RPMI7951 (cell line): ENCODE results near the gene RAB14. TPM values are rescaled to one million over a fixed set of nuclear protein-coding genes. Genes with fewer than 3 reads are reported as not detected.

Source experiments
- DNase-seq: peaks from one replicate; pipeline ENCODE4 v3.0.0-alpha.2; 2012; ENCODE audit warnings: low read depth
- total RNA-seq: library from RNA; depleted of rRNA; stranded (reverse); fragments of >200 nt; shearing (Covaris generic); gene quantifications from 2 replicates; pipeline ENCODE4 v1.2.3, GENCODE V29; 2014

RAB14 gene
- total RNA-seq, 1 experiment from 2014 or later: 34.5 TPM

DNA sequence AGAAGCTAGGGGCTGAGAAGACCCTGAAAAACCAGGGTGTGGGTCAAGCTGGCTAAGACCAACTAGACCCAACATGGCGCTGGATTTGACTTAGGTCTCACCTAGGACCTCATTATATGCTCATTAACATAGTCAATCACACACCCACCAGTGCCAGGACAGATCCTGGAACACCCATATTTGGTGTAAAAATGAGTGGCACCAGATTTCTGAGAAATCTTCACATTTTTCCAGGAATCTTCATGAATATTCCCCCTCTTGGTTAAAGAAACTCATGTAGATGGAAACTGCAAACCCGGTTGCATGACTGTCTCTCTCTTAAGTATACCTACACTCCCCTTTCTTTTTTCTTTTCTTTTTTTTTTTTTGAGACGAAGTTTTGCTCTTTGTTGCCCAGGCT, 17.9 kb upstream of the RAB14 start:
- DNase-seq: no peak

DNA sequence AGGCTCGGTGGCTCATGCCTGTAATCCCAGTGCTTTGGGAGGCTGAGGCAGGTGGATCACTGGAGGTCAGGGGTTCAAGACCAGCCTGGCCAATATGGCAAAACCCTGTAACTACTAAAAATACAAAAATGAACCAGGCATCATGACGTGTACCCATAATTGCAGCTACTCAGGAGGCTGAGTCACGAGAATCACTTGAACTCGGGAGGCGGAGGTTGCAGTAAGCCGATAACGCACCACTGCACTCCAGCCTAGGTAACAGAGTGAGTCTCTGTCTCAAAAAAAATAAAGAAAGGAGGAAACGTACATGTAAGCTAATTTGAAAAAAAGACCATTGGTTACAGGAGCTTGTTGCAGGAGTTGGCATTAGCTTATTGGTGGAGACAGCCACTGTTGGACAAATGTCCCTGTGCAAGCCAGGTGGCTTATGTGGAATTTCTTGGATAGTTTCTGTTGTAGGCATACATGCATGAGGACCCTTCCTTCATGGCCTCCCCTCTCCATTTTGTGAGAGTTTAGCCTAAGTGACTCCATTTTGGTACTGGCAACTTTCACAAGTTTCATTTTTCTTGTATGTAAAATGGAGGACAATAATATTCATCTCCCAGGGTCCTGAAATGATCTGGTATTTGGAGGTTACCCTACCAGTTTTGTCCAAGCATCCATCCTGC, 16.8 kb upstream of the RAB14 start:
- DNase-seq: peak; percentile 48

DNA sequence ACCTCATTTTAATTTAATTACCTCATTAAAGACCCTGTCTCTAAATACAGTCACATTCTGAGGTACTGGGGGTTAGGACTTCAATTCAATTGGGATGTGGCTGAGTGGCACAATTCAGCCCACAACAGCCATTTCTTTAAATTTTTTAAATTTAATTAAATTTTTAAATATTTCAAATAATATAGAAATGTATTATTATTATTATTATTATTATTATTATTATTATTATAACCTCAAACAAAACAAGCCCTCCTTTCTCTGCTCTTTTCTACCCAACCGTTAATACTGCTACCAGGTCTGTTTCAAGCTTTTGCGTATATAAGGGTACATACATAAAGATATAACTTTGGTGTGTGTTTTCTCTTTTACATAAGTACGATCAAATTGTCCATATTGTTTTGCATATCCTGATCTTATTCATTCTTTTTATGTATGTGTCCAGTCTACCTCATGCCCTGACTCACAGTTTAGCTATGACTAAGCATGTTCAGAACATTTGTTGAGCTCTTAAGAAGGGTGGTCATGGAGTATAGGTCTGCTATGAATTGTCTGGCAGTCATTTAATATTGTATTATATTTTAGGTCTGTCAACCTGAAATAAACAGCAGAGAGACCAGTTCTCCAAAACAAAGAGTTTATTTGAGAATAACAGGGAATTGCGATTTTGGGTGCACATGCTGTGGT, 16.1 kb upstream of the RAB14 start:
- peak; percentile 52 for DNase-seq

DNA sequence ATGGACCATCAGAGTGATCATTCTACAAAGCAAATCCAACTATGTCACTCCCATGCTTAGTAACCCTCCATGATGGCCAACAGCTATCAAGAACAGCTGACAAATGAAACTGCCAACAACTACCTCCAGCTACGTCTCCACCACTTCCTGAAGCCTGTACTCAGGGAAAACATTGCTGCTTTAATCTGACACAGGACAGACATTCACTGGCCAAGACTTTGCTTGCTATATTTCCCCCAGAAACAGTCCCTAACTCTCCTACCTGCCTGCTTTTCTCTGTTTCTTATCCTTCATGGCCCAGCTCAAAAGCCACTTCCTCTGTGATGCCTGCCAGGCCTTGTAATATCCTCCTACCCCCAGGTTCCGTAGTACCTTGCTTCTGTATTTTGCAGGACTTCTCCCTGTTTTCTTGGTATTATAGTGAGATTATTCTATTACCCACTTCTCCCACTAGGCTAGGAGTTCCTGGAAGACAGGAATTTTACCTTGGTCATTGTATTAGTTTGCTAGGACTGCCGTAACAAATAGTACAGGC, 14.7 kb upstream of the RAB14 start:
- DNase-seq: no peak

DNA sequence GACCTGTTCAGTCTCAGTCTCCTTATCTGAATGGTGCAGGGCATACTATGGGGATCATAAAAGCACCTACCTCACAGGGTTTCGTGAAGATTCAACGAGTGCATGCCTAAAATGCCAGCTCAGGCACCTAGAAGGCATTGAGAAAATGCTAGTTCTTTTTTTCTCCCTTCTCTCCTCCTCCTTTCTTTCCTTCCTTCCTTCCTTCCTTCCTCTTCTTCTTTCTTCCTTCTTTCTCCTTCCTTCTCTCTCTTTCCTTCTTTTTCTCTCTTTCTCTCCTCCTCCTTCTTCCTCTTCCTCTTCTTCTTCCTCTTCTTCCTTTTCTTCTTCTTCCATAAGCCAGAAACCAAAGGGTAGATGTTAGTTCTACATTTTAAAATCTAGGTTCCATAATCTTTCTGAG, 12.3 kb upstream of the RAB14 start:
- no peak for DNase-seq

DNA sequence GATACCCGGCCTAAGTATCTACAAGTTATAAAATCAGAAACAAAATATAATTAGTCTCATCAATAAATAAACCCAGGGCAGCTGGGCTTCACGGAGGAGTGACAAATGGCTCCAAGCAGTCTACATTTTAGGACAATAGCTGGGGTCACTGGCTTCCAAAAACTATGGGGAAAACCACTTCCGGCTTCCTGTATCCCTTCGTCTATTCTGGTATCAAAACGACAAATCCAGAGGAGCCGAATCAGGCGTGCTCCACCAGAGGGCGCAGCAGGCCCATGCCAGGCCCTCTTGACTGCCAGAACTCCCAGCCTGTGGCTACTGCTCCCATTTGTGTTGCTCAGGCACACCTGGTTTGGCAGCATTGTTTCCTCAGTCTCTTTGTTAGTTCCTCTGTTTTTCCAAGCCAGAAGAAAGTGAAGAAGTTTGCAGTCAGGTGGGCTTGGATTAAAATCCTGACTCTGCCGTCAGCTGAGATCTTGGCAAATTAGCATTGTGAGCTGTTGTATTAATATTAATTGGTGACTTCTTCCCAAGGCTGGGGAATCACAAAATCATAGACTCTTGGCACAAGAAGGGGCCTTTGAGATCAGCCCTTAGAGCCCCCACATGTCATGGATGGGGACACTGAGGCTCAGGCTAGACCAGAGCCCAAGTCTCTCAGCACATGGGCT, 11.6 kb upstream of the RAB14 start:
- peak; percentile 81 for DNase-seq

DNA sequence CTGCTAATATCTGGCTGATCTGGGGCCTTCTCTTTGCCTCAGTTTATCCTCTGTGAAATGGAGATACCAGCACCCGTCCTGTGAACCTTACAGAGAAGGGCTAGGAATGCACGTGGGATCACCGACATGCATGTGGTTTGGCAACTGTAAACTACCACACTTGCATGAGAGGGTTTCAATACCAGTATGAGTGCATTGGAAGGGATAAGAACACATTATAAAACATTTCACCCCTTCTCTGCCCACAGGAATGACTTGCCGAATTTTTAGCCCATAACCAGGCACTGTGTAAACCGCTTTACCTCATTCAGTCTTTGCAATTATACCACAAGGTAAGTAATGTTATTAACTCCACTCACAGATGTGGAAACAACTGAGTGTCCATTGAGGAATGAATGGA, 8.9 kb upstream of the RAB14 start:
- no peak for DNase-seq

DNA sequence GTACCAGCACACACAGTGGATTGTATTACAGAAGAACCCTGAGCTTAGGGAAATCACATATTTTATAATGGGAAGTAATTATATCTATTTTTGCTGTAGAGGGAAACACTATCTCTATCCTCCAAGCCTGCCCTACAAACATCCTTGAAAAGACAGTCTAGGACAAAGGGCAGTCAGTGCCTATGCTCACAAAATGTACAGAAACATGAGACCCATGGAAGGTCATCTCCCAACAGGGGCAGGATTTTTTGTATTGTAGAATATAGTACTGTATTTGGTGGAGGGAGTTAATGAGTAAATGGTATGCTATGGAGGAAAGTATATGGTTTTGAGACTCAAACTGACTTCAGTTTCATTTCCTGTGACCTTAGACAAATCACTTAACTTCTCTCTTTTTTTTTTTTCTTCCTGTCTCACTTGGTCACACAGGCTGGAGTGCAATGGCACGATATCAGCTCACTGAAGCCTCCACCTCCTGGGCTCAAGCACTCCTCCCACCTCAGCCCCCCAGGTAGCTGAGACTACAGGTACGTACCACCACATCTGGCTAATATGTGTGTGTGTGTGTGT, 5.8 kb upstream of the RAB14 start:
- no peak for DNase-seq

DNA sequence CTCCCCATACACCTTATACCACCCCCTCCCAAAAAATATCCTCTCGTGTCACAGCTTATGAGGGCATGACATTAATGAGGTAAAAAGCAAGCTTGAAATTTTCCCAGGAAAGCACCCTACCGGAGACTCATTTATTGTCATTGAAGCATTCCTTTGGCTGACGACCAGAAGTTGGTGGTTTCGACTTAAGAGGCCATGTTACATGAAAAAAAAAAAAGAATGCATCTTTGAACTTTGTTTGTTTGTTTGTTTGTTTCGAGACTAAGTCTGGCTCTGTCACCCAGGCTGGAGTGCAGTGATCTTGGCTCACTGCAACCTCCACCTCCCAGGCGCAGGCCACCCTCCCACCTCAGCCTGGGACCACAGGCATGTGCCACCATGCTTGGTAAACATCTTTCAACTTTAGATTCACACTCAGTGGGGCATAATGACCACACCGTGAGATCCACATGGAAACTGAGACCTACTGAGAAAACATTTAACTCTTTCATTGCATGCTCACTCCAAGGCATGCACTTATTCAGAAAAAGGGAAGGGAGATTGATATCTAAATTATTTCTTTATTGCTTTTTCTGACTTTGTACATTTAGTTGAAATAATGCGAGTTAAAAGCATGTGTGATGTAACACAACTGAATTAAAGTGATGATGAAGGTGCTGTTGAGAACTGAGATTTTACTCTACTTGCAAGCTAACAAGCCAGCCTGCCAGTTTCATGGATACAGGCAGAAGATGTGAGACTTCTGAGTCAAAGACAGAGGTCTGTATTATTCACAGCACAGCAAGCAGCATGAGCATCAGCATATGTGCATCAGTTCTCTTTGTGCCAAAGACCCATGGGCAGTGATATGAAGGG, 5.1 kb upstream of the RAB14 start:
- peak; percentile 60 for DNase-seq

DNA sequence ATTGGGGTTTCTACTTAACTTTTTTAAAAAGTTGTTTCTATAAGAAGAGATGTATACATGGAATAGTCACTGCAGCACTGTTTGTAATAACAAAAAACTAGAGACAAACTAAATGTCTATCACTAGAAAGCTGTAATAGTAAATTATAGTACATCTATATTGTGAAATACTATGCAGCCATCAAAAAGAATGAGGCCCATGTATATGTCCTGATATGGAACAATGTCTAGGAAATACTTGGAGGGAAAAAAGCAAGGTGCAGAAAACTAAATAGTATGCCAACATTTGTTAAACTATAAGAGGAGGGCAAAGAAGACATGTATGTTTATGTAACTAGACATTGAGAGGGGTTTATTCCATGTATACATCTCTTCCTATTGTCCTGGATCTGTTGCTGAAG, 2.9 kb upstream of the RAB14 start:
- no peak for DNase-seq

DNA sequence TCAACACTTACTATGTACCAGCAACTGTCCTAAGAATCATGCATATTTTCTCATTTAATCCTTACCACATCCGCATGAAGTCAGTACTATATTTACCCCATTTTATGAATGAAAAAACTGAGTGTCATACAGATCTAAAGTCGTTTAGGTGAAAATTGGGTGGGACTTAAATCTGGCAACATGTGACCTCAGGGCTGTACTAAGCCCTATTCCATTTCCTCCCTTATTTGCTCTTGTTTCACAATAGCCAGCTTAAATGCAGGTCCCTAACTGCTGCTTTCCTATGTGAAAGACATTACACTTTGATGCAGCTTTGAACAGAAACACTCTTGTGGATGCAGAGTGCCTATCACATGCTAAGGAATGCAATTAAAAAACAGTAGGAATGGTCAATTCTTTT, 2.5 kb upstream of the RAB14 start:
- no peak for DNase-seq

DNA sequence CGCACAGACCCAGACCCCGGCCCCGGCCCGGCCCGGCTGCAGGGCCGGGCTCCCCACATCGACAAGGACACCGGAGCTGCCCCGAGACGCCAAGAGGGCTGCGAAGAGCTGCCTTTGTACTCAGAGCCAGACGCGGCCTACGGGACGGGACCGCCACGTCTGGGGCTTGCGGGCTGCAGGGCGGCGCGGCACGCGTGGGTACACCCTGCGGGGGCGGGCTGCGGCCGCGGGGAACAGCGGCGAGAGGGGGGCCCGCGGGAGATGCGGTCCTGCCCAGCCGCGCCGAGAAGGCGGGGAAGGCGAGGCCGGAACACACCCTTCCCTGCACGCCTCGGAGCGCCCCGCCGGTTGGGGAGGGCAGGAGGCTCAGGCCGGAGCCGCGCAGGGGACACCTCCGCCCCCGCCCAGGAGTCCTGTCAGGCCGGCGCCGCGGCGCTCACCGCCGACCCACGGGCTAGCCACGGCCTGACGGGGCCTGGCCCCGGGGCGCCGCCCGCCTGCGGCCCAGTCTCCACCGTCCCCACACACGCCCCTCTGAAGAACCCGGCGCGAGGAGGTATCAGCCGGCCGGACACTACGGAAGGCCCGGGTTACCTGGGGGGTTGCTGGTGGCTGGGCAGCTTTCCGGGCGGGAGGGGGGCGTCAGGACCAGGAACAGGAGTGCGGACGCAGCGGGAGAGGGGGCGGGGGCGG, 478 bp downstream of the RAB14 start:
- DNase-seq: peak; percentile 23

DNA sequence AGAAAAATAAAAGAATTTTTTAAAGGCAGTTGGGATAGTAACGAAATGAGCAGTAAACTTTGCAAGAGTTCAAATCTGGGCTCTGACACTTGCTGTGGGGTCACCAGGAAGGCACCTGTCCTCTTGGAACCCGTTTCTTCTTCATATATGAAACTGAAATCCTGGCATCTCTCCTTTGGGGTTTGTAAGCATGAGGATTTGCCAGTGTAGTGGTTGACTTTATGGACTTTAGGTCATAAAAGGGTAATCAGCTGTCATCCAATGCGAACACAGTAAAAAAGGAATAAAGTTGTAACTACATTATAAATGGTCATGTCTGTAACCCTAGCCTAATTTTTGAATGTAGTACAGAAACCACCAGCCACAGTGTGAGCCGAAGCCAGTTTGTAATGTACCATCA, 1.3 kb downstream of the RAB14 start:
- DNase-seq: no peak

DNA sequence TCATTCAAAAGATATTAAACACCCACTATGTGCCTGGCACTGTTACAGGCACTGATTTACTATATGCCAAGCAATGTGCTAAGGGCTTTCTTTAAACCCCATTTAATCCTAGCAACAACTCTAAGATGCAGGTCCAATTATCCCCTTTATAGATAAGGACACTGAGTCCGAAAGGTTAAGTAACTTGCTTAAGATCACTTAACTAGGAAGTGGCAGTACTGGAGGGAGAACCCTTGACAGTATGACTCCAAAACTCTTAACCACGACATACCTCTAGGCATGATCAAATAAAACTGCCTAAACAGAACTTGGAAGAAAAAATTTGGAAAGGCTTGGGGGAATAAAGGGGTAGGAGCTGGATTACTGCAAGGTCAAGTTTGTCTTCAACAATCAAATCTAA, 1.7 kb downstream of the RAB14 start:
- DNase-seq: peak; percentile 14

DNA sequence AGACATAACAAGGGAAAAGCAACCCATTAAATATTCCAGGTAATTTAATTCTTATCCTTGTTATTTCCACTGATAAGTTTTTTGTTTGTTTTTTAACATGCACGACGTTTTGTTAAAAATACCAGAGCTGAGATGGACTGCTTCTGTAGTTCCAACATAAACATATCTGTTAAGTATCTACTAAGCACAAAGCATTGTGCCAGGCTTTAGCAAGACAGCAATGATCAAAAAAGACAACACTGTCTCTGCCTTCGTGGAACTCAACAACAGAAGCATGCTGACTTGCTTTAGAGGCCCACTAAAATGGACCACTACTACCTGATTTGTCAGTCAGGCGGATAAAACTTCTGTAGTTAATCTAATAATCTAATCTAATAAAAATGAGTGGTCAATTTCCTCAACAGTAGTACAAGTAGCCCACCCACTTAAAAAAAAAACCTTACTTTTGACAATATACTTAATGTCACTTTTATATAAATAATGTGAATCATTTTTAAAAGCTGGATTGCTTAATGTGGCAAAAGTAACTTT, 3.1 kb downstream of the RAB14 start:
- no peak for DNase-seq

DNA sequence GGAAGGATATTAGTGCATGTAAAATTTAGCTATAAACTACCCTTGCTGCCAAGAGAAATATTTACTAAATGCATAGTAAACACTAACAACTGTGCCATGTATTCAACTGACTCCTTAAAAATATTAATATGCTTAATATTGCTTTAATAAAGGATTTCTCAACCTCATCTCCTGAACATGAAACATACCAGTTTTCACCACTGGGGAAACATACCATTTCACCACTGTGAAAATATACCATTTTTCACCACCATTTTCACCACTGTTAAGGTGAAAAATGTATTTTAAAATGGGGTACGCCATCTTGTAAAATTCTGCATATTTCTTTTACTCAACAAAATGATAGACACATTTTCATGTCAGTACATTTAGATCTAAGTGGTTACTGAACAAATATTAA, 4.5 kb downstream of the RAB14 start:
- no peak for DNase-seq

DNA sequence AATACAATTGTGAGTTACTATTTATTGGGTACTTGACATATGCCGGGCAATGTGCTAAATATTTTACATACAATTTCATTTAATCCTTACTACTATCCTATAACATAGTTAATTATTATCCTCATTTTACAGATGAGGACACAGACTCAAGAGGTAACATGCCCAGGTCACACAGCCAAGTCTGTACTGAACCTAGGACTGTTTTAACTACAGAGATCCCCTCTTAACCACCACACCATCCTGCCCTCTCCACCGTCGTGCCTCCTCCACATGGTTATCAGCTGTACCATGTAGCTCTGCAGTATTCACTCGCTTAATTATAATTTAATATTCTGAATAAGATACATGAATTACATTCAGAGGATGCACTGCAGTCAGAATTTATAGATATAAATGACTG, 5.3 kb downstream of the RAB14 start:
- no peak for DNase-seq

DNA sequence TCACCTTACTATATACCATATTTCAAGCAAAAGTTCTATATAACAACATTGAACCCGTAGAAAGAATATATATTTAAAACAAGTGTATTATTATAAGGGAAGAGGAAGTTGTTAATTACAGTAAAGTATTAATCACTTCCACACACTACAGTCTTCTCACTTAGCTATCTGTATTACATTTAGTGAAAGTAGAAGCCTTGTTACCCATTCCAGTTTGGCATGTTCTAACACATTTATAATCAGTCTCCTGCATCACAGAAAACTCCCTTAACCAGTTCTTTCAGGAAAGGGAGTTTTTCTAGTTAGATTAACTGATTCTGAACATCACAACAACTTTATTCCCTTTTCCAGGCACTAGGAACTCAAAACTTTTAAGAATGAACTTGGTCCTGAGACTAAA, 6.9 kb downstream of the RAB14 start:
- no peak for DNase-seq

DNA sequence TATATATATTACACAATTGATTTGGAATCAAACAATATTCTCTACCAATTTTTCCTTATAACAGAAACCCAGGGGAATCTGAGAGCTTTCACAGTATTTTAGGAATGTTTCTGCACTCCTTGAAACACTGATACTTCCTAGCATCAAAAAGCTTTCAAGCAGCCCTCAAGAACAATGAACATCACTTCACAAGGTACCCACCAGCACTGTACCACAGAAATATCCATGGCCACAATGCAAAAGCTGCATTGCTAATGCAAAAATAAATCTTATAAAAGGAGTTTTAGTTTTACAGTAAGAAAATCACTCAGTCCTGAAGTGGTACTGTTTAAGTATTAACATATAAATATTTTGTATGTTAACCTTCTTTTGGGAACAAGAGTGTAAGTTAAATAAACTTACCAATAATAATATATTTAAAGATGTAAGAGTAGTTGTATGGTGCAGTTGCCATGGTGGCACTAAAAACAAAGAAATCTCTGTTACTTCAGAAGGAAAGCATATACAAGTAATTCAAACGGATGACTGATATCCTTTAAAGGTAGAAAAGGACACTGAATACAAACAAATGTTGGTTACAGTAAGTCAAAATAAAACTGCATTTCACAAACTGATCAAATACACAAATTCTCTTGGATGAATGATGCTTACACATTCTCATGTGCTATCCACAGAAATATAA, 8.6 kb downstream of the RAB14 start:
- DNase-seq: peak; percentile 15

DNA sequence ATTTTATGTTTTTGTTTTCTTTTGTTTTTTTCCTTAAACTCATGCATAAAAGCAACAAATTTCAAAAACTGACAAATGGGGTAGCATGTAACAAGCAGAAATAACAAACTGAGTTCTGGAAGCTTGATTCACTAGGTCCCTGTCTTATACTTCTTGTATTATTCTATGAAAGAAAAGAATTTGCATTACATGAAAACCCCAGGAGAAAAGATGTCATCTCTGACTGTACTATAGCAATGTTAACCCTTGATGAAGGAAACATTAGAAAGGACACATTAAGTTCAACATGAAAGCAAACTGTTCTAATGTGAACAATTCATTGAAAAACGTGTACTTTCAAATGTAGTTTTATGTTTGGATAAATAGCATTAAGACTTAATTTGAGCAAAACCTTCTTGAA, 9.2 kb downstream of the RAB14 start:
- DNase-seq: no peak
